Thoracic aorta (tissue), 2 donors: ENCODE results near the gene HEXD. TPM values are rescaled to one million over a fixed set of nuclear protein-coding genes. Genes with fewer than 3 reads are reported as not detected.
"Not testable (repeated sequence)": the region's sequence is repeated elsewhere in the genome, so short reads cannot be mapped to it uniquely, and the experiment has no call there.

ENCODE experiments used
- ATAC-seq: fragments of 150-250 bp; one replicate; pipeline ENCODE4 v1.8.0; 2017; ENCODE audit warnings: low read depth; ENCODE audit not compliant: insufficient number of reproducible peaks, low FRiP score
- DNase-seq: peaks from one replicate; pipeline ENCODE4 v3.0.0-alpha.2; 2020; ENCODE audit warnings: low spot score
- H3K27ac ChIP-seq, 2 donors: fragments of 200-600 bp; sonication (generic); 1 replicate in 1 of 2; 2 replicates in 1 of 2; pipeline ENCODE4 v1.5.1; 2016; ENCODE audit warnings: mild to moderate bottlenecking in 2 of 2, moderate library complexity in 2 of 2
- H3K27me3 ChIP-seq: fragments of 200-600 bp; sonication (generic); replicated peaks from 2 replicates; pipeline ENCODE4 v1.6.0; 2016; ENCODE audit warnings: mild to moderate bottlenecking; ENCODE audit not compliant: insufficient read depth
- H3K36me3 ChIP-seq: fragments of 200-600 bp; sonication (generic); one replicate; pipeline ENCODE4 v1.5.1; 2016
- H3K4me1 ChIP-seq, 2 donors: fragments of 200-600 bp; sonication (generic); 1 replicate in 1 of 2; 2 replicates in 1 of 2; pipeline versions ENCODE4 v1.5.1 to v1.6.0; 2016; ENCODE audit warnings: low read depth in 2 of 2, mild to moderate bottlenecking in 1 of 2; ENCODE audit not compliant: control insufficient read depth in 1 of 2
- H3K4me3 ChIP-seq: fragments of 200-600 bp; sonication (generic); 2 replicates; pipeline ENCODE4 v1.5.1; 2016; ENCODE audit warnings: mild to moderate bottlenecking
- H3K9me3 ChIP-seq: fragments of 200-600 bp; sonication (generic); 2 replicates; pipeline ENCODE4 v1.5.1; 2016
- total RNA-seq, 2 donors: library from RNA; depleted of rRNA; stranded (reverse); fragments of >200 nt; gene quantifications; one replicate each; pipeline versions ENCODE4 v1.1.0 to v1.2.3, GENCODE V29; 2016
- TF ChIP-seq, protein P1 (sequence below): fragments of 200-600 bp; sonication (generic); IDR thresholded peaks from one replicate; pipeline ENCODE4 v1.5.1; 2019; ENCODE audit warnings: antibody characterized with exemption

HEXD gene
- total RNA-seq, 2 donors from 2014 or later = 31.4 to 34.7 TPM

- Histone ChIP-seq H3K4me1 (no peaks in the 10 kb centered on the region), H3K4me3 (no peak overlapping the region), H3K27me3 (no peaks in the 10 kb centered on the region), H3K36me3 (peaks cover 3% of the 10 kb centered on the region), H3K27ac (no peak overlapping the region), H3K9me3 (no peaks in the 10 kb centered on the region)
- ATAC-seq (no peak), DNase-seq (no peak)
- TF ChIP-seq, protein P1, sequence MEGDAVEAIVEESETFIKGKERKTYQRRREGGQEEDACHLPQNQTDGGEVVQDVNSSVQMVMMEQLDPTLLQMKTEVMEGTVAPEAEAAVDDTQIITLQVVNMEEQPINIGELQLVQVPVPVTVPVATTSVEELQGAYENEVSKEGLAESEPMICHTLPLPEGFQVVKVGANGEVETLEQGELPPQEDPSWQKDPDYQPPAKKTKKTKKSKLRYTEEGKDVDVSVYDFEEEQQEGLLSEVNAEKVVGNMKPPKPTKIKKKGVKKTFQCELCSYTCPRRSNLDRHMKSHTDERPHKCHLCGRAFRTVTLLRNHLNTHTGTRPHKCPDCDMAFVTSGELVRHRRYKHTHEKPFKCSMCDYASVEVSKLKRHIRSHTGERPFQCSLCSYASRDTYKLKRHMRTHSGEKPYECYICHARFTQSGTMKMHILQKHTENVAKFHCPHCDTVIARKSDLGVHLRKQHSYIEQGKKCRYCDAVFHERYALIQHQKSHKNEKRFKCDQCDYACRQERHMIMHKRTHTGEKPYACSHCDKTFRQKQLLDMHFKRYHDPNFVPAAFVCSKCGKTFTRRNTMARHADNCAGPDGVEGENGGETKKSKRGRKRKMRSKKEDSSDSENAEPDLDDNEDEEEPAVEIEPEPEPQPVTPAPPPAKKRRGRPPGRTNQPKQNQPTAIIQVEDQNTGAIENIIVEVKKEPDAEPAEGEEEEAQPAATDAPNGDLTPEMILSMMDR = no peak
Observed at GRCh38 chr17:82410014-82410716, 8.0 kb upstream of the HEXD start.

DNA sequence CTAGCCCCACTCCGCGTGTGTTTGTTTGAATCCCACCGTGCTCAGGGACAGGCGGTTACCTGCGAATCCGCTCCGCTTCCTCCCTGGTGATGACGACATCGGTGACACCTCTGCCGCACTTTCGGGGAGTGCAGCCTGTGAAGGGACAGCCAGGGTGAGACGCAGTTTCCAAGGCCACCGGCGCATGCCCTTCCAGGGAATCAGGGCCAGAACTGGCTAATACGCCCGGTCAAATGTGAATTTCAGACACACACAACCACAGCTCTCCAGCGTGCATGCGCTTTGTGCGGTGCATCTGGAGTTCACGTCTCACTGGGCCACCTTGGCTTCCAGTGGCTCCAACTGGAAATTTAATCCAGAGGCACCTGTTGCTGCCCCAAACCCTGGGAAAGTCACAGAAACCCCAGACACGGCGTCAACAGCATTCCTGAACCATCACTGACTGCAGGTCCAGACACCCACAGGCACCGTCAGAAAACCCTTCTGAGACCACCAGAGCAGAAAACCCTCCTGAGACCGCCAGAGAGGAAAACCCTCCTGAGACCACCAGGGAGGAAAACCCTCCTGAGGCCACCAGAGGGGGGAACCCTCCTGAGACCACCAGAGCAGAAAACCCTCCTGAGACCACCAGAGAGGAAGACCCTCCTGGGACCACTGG is 6.6 kb upstream of the HEXD start:
- Histone ChIP-seq H3K9me3 (no peaks in the 10 kb centered on the region), H3K27ac (no peak overlapping the region), H3K4me3 (no peak overlapping the region), H3K27me3 (no peaks in the 10 kb centered on the region), H3K36me3 (peaks cover 3% of the 10 kb centered on the region), H3K4me1 (no peaks in the 10 kb centered on the region)
- TF ChIP-seq, protein P1 = no peak
- DNase-seq = no peak
- ATAC-seq = no peak

GRCh38 chr17:82412081-82412480 is 6.1 kb upstream of the HEXD start:
- not testable (repeated sequence) for ATAC-seq, H3K27ac ChIP-seq, DNase-seq, H3K36me3 ChIP-seq, H3K4me3 ChIP-seq, H3K9me3 ChIP-seq, H3K4me1 ChIP-seq, H3K27me3 ChIP-seq

GRCh38 chr17:82412535-82413520 is 5.3 kb upstream of the HEXD start:
- TF ChIP-seq, protein P1 = no peak
- Histone ChIP-seq H3K4me3 (no peak overlapping the region), H3K27ac (no peak overlapping the region), H3K4me1 (peaks cover 4% of the 10 kb centered on the region in 2 donors), H3K9me3 (no peaks in the 10 kb centered on the region), H3K36me3 (peaks cover 3% of the 10 kb centered on the region), H3K27me3 (no peaks in the 10 kb centered on the region)
- ATAC-seq (no peak), DNase-seq (no peak)

- TF ChIP-seq, protein P1 = peak; percentile 78
- no peak overlapping the region for H3K27ac ChIP-seq
- peaks cover 8 to 14% of the 10 kb centered on the region in 2 donors for H3K4me1 ChIP-seq
- no peaks in the 10 kb centered on the region for H3K27me3 ChIP-seq
- no peaks in the 10 kb centered on the region for H3K36me3 ChIP-seq
- ATAC-seq = no peak
- peak overlapping the region; percentile 23 for H3K4me3 ChIP-seq
- DNase-seq = no peak
- H3K9me3 ChIP-seq = no peaks in the 10 kb centered on the region
Observed at GRCh38 chr17:82414548-82415281, 3.4 kb upstream of the HEXD start.
